ENCODE measurements around the gene ELOVL1.

- TF ChIP-seq EZH2 (IDR thresholded peaks at IDR 0.05; ENCODE audit: borderline replicate concordance, low read depth, low read length, poor library complexity, severe bottlenecking) (no peak), CTCF (conservative IDR thresholded peaks at IDR 0.05; ENCODE audit: low read depth, low read length) (0 out of 2 replicates have a peak, but pooled peaks have one; percentile 24)
Observed at GRCh38 chr1:43383449-43383848, 15.6 kb upstream of the ELOVL1 start.

Data from A673 (cell line).